CD4-positive, alpha-beta T cell treated with Interferon alpha-2 for 1 hour (primary cell): Measurements from ENCODE around the gene AUTS2.

ENCODE experiments used
- DNase-seq, 2 donors: peaks; one replicate each; pipeline ENCODE4 v3.0.0-alpha.2; 2020 to 2022

AUTS2 gene

GRCh38 chr7:70599446-70600190 is 1001.3 kb downstream of the AUTS2 start:
- DNase-seq = no peak

DNA sequence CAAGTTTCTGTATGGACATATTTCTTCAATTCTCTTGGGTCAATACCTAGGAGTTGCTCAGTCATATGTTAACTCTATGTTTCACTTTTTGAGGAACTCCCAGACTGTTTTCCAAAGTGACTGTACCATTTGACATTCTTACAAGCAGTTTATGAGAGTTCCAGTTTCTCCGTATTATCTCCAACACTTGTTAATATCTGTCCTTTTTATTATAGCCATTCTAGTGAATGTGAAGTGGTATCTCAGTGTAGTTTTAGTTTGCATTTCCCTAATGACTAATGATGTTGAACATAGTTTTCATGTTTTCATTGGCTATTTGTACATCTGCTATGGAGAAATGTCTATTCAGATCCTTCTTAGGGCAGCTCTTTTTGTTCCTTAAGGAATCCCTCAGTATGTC is 1002.7 kb downstream of the AUTS2 start:
- DNase-seq = no peak

DNA sequence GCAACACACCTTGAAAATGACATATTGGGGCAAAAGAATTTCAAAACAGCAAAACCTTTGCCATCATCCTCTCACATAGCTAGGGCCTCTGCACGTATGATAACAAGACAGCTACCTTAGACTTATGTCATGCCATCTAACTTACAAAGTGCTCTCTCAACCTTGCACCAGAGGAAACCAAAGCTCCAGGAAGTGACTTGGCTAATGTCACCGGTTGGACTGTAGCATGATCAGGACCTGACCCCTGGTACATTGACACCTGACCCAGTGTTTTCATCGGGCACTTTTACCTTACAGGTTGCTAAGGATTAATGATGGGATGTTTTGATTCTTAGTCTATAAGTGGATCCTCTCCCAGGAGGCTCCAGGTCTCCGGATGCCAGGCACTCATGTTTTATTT is 1003.8 kb downstream of the AUTS2 start:
- no peak for DNase-seq

DNA sequence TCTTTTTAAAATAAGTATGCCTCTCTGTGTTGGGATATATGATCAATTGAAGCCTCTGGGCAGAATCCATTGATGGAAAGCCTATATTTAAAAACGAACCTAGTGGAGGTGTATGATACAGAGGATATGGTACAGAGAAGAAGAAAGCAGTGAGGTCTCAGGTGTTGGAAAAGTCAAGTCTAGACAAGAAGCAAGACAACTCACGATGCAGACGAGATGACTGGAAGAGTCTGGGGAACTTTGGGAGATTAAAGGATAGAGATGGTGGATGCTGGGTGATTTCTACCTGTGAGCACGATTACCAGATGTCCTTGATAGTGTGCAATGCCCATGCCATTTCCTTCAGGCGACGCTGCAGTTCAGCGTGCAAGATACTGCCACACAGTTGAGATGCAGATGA is 1009.0 kb downstream of the AUTS2 start:
- DNase-seq = no peak

- no peak for DNase-seq
These were observed 1009.5 kb downstream of the AUTS2 start for GRCh38 chr7:70607759-70608158.

DNA sequence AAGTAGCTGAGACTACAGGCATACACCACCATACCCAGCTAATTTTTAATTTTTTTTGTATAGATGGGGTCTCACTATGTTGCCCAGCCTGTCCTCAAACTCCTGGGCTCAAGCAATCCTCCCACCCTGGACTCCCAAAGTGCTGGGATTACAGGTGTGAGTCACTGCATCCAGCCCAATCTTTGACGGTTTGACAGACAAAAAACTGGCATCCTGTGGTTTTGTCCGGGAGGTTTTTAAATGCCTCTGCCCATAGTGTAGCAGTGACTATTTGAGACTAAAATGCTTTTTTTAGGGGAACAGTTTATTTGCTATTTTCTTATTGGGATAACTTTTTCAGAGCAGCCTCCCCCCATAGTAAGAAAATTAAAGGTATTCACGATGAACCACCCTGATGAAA is 1010.0 kb downstream of the AUTS2 start:
- DNase-seq = no peak

DNA sequence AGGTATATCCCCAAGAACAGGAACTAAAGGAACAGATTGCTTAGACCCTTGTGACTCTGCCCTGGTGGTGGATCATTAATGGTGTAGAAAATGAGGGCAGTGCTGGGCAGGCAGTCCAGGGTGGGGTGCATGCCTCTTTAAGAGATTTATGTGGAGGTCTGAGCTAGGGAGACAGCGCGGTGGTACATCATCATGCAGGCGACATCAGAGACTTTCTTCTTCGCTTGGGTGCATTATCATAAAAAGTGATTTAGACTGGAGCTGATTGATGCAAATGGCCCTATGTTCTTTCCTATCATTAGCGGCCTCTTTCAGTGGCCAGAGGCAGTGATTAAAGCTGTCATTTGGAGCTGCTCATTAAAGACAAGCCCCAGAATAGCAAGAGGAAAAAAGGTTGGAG is 1014.5 kb downstream of the AUTS2 start:
- no peak for DNase-seq

- DNase-seq = no peak
These were observed 1016.2 kb downstream of the AUTS2 start for GRCh38 chr7:70614237-70615045.

DNA sequence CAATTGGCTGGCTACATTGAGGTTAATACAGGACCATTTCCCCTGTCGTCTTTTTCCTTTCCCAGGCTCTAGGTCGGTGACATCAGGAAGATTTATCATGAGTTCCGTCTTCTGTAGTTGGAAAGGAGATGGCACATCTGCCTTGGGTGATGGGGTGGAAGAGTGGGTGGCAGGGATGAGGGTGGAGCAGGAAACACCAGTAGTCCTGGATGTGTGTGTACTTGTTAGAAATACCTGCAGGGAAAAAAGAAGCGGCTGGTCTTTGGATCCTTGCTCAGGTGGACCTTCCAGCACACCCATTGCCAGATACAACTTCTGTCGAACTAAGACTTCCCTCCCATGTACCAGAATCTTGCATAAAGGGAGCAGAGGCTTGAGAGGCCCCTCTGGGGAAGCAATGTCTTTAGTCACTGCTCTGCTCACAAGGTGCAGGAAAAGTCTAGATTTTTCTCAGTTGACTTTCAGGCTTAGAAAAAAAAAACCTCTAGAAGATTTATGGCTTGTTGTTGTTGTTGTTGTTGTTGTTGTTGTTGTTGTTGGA is 1016.9 kb downstream of the AUTS2 start:
- no peak for DNase-seq

- DNase-seq = no peak
These were observed 1017.9 kb downstream of the AUTS2 start for GRCh38 chr7:70616211-70616610.

DNA sequence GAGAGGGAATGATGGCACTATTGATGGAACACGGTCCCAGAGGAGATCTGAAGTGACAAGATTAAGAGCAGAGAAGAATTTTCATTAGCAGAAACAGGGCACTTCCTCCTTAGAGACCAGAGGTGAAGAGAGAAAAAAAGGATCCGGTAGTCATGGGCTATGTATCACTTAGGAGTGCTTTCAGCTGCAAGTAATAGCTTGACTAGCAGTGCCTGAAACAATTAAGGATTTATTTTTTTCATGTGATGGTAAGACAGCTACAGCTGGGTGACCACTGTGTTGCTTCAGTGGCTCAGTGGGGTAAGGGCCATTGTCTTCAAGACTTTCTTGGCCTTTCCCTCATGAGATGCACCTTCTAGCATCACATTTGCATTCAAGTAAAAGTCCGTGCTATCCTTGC is 1018.5 kb downstream of the AUTS2 start:
- no peak for DNase-seq

GRCh38 chr7:70618020-70618551 is 1019.8 kb downstream of the AUTS2 start:
- no peak for DNase-seq

GRCh38 chr7:70619130-70619529 is 1020.9 kb downstream of the AUTS2 start:
- DNase-seq = no peak

GRCh38 chr7:70619659-70620058 is 1021.4 kb downstream of the AUTS2 start:
- DNase-seq = no peak

- DNase-seq = no peak
These were observed 1022.2 kb downstream of the AUTS2 start for GRCh38 chr7:70620333-70621055.

GRCh38 chr7:70621954-70622600 is 1023.8 kb downstream of the AUTS2 start:
- no peak for DNase-seq

- no peak for DNase-seq
These were observed 1024.7 kb downstream of the AUTS2 start for GRCh38 chr7:70622936-70623335.

- no peak for DNase-seq
These were observed 1026.3 kb downstream of the AUTS2 start for GRCh38 chr7:70624500-70625103.

DNA sequence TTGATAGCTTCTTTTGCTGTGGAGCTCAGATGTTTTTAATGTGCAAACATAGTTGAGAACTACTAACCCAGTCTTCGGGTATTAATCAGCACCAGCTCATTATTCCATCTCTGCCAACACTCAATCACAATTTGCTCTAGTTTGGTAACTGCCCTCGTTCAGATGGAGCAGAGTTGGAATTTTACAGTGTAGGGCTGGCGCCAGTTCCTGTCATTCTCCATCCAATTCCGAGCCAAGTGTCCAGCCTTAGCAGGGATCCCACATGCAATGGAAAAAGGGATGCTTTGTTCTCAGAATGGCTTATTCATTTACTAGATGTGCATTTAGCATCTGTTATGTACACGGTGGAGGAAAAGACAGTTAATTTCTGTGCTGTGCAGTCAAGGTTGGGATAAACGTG is 1029.2 kb downstream of the AUTS2 start:
- no peak for DNase-seq

DNA sequence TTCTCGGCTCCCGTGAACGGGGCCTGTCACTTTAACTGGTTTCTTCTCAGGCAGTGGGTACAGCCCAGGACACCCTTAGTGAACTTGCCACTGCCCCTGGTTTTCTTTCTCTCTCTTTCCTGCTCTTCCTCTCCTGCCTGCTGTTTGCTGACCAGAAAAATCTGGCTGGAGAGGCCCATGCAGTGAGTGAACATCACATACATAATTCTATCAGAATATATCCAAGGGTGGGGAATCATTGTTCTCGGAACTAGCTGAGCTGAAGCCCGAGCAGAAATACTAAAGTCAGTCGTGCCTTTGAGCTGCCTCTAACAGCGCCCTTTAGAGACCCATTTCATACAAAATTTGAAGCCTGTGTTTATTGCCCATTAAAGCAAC is 1032.2 kb downstream of the AUTS2 start:
- DNase-seq = no peak

- DNase-seq = no peak
These were observed 1032.7 kb downstream of the AUTS2 start for GRCh38 chr7:70630818-70631457.

DNA sequence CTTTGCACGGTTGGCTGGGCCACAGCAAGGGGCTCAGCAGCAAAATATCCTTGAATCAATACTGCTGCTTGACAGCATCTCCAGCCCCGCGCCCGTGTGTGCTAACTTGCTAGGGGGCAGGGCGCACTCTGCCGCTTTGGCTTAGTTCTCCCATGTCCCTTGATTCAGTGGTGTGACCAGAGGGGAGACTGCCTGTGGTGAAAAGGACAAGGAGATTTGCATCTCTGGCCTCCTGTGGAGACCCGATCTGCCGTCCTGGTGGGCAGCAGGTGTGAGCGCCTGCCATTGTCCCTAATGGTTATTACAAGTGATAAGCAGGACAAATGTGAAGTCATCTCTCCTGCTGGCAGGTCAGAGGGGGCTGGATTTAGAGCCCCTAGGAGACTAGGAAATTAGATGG is 1033.4 kb downstream of the AUTS2 start:
- DNase-seq = no peak
